K562 (cell line): ENCODE measurements around the gene LRRC3C. TPM values are rescaled to one million over a fixed set of nuclear protein-coding genes. Genes with fewer than 3 reads are reported as not detected.

Experiments used
- AFF4 ChIP-seq: sonication (generic); formaldehyde crosslinking; IDR thresholded peaks from 2 replicates; pipeline ENCODE4 v1.8.0; 2023; ENCODE audit warnings: mild to moderate bottlenecking, missing genetic modification reagents
- DACH1 ChIP-seq: fragments of 450-650 bp; IDR thresholded peaks from 2 replicates; pipeline ENCODE4 v1.6.1; 2018; ENCODE audit not compliant: partially characterized antibody
- GTF2F1 ChIP-seq: IDR thresholded peaks from 2 replicates; pipeline ENCODE4 v1.6.1; 2011; ENCODE audit warnings: low read depth, low read length, improper control_type of control experiment
- PURB ChIP-seq: sonication (generic); formaldehyde crosslinking; IDR thresholded peaks from 2 replicates; pipeline ENCODE4 v1.9.0; 2021; ENCODE audit warnings: low read depth, mild to moderate bottlenecking, missing genetic modification reagents
- RBM14 ChIP-seq: fragments of 200-400 bp; formaldehyde crosslinking; IDR thresholded peaks from 2 replicates; pipeline ENCODE4 v1.6.1; 2018; ENCODE audit warnings: low read depth, mild to moderate bottlenecking, low read length, moderate library complexity, borderline replicate concordance; ENCODE audit not compliant: insufficient read depth
- RERE ChIP-seq: sonication (generic); formaldehyde crosslinking; IDR thresholded peaks from 2 replicates; pipeline ENCODE4 v1.8.0; 2023; ENCODE audit warnings: missing genetic modification reagents, mild to moderate bottlenecking, borderline replicate concordance
- RFX7 ChIP-seq: fragments of 250-450 bp; sonication (Bioruptor Pico); IDR thresholded peaks from 2 replicates; pipeline ENCODE4 v1.5.1; 2021; ENCODE audit warnings: mild to moderate bottlenecking
- SIRT6 ChIP-seq: IDR thresholded peaks from one replicate; pipeline ENCODE4 v1.6.1; 2012; ENCODE audit warnings: low read depth, mild to moderate bottlenecking, control low read depth, inconsistent platforms, low read length, moderate library complexity
- TOE1 ChIP-seq, 2 experiments: fragments of 450-650 bp in 1 of 2; sonication (generic) in 1 of 2; formaldehyde crosslinking in 1 of 2; IDR thresholded peaks; 2 replicates each; pipeline versions ENCODE4 v1.7.1 to v1.8.0; 2016 to 2022; ENCODE audit warnings: borderline replicate concordance in 2 of 2, mild to moderate bottlenecking in 2 of 2, antibody characterized with exemption in 1 of 2, inconsistent platforms in 1 of 2, low read depth in 1 of 2, missing genetic modification reagents in 1 of 2, moderate library complexity in 1 of 2
- ZNF41 ChIP-seq: fragments of 250-450 bp; sonication (Bioruptor Pico); conservative IDR thresholded peaks from 2 replicates; pipeline ENCODE4 v1.4.0; 2020; ENCODE audit warnings: mild to moderate bottlenecking
- polyA plus RNA-seq, 8 experiments: library from polyadenylated mRNA; depleted of rRNA in 4 of 8; stranded (reverse) in 5 of 8; unstranded in 3 of 8; fragments of >200 nt; fragmentation: Nextera tagmentation in 2 of 8; fragmentation: Illumina TruSeq in 1 of 8; extraction: Ambion mirVana in 2 of 8; extraction: Trizol in 1 of 8; gene quantifications; 2 replicates each; pipeline versions ENCODE4 v1.2.1 to v1.2.3, GENCODE V29; 2011 to 2014; ENCODE audit warnings: inconsistent platforms in 1 of 8, missing spikeins in 1 of 8
- total RNA-seq, 7 experiments: library from RNA; depleted of rRNA in 6 of 7; stranded (reverse); fragments of >200 nt in 6 of 7; fragmentation: Illumina TruSeq in 2 of 7; extraction: Trizol in 2 of 7; gene quantifications; 2 replicates each; pipeline versions ENCODE4 v1.2.1 to v1.2.3, GENCODE V29; 2011 to 2021; ENCODE audit warnings: low replicate concordance in 1 of 7
- TF ChIP-seq, protein P1 (sequence below): fragments of 250-450 bp; sonication (Bioruptor Pico); IDR thresholded peaks from 2 replicates; pipeline ENCODE4 v1.5.0; 2020; ENCODE audit warnings: mild to moderate bottlenecking, borderline replicate concordance
- TF ChIP-seq, protein P2 (sequence below): sonication (generic); formaldehyde crosslinking; IDR thresholded peaks from 2 replicates; pipeline ENCODE4 v1.8.0; 2022; ENCODE audit warnings: mild to moderate bottlenecking, low read depth, missing genetic modification reagents

The LRRC3C gene
- total and polyA plus RNA-seq, 9 of the 15 experiments (the other 6 are each of a cell fraction or from before 2014, with no cell fraction given): not detected

- TF ChIP-seq, protein P1, sequence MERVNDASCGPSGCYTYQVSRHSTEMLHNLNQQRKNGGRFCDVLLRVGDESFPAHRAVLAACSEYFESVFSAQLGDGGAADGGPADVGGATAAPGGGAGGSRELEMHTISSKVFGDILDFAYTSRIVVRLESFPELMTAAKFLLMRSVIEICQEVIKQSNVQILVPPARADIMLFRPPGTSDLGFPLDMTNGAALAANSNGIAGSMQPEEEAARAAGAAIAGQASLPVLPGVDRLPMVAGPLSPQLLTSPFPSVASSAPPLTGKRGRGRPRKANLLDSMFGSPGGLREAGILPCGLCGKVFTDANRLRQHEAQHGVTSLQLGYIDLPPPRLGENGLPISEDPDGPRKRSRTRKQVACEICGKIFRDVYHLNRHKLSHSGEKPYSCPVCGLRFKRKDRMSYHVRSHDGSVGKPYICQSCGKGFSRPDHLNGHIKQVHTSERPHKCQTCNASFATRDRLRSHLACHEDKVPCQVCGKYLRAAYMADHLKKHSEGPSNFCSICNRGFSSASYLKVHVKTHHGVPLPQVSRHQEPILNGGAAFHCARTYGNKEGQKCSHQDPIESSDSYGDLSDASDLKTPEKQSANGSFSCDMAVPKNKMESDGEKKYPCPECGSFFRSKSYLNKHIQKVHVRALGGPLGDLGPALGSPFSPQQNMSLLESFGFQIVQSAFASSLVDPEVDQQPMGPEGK (CRISPR knock-in tag): no peak
- TF ChIP-seq, protein P2, sequence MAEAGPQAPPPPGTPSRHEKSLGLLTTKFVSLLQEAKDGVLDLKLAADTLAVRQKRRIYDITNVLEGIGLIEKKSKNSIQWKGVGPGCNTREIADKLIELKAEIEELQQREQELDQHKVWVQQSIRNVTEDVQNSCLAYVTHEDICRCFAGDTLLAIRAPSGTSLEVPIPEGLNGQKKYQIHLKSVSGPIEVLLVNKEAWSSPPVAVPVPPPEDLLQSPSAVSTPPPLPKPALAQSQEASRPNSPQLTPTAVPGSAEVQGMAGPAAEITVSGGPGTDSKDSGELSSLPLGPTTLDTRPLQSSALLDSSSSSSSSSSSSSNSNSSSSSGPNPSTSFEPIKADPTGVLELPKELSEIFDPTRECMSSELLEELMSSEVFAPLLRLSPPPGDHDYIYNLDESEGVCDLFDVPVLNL (CRISPR knock-in tag): no peak
- TF ChIP-seq PURB (CRISPR knock-in tag) (no peak), TOE1 (IDR thresholded peaks at IDR 0.05; ENCODE audit: borderline replicate concordance) (no peak), TOE1 (CRISPR knock-in tag; IDR thresholded peaks at IDR 0.05; ENCODE audit: borderline replicate concordance, low read depth) (no peak), RBM14 (no peak), AFF4 (no peak), DACH1 (peak; percentile 54), RFX7 (no peak), ZNF41 (CRISPR knock-in tag) (no peak), SIRT6 (no peak), RERE (CRISPR knock-in tag) (no peak), GTF2F1 (no peak)
These were observed at the start of gene LRRC3C, which contains the start of gene ORMDL3 (continued) for GRCh38 chr17:39927101-39927928.
